ENCODE data around the gene CD93. TPM values are rescaled to one million over a fixed set of nuclear protein-coding genes. Genes with fewer than 3 reads are reported as not detected.

The CD93 gene
- total and polyA plus RNA-seq, 2 of the 8 experiments (the other 6 are each of a cell fraction or from before 2014, with no cell fraction given) = under 0.01 to 0.07 TPM

GRCh38 chr20:23062632-23063031 is 23.5 kb downstream of the CD93 start (continued):
- TF ChIP-seq, protein P1, sequence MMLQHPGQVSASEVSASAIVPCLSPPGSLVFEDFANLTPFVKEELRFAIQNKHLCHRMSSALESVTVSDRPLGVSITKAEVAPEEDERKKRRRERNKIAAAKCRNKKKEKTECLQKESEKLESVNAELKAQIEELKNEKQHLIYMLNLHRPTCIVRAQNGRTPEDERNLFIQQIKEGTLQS (IDR thresholded peaks at IDR 0.05; ENCODE audit: insufficient read depth, low read depth, low read length) = no peak
- no peak for TF ChIP-seq ZNF274 (IDR thresholded peaks at IDR 0.05; ENCODE audit: borderline replicate concordance, extremely low read depth, low read length)

All from H1 (cell line).